Adipocyte (in vitro differentiated cells): ENCODE results near the gene HS6ST1.
"Not testable (repeated sequence)": the region's sequence is repeated elsewhere in the genome, so short reads cannot be mapped to it uniquely, and the experiment has no call there.

Experiments
- DNase-seq: peaks from one replicate; pipeline ENCODE4 v3.0.0-alpha.2; 2015; ENCODE audit warnings: low read depth
- H3K27me3 ChIP-seq: replicated peaks from 2 replicates; pipeline ENCODE4 v1.7.0; 2013; ENCODE audit warnings: mild to moderate bottlenecking, low read length, moderate library complexity; ENCODE audit not compliant: control insufficient read depth, insufficient read depth
- H3K36me3 ChIP-seq: 2 replicates; pipeline ENCODE4 v1.7.0; 2013; ENCODE audit warnings: low read length, mild to moderate bottlenecking, moderate library complexity; ENCODE audit not compliant: control insufficient read depth, insufficient read depth, severe bottlenecking
- H3K4me1 ChIP-seq: 2 replicates; pipeline ENCODE4 v1.7.0; 2013; ENCODE audit warnings: mild to moderate bottlenecking, low read length, moderate library complexity; ENCODE audit not compliant: control insufficient read depth, insufficient read depth
- H3K4me3 ChIP-seq: 2 replicates; pipeline ENCODE4 v1.7.0; 2013; ENCODE audit warnings: mild to moderate bottlenecking, low read length, moderate library complexity
- H3K9ac ChIP-seq: 2 replicates; pipeline ENCODE4 v1.7.0; 2013; ENCODE audit warnings: mild to moderate bottlenecking, low read length, moderate library complexity
- H3K9me3 ChIP-seq: 2 replicates; pipeline ENCODE4 v1.7.0; 2013; ENCODE audit warnings: mild to moderate bottlenecking, low read length, moderate library complexity; ENCODE audit not compliant: control insufficient read depth

Gene HS6ST1

GRCh38 chr2:128264881-128265607 is 53.6 kb downstream of the HS6ST1 start:
- no peak overlapping the region for H3K9ac ChIP-seq
- H3K36me3 ChIP-seq: no peaks in the 10 kb centered on the region
- H3K4me1 ChIP-seq: peaks cover 27% of the 10 kb centered on the region
- no peaks in the 10 kb centered on the region for H3K27me3 ChIP-seq
- no peak for DNase-seq
- no peaks in the 10 kb centered on the region for H3K9me3 ChIP-seq
- H3K4me3 ChIP-seq: no peak overlapping the region

GRCh38 chr2:128263902-128264331 is 54.8 kb downstream of the HS6ST1 start:
- Histone ChIP-seq H3K4me1 (peaks cover 17% of the 10 kb centered on the region), H3K9ac (no peak overlapping the region), H3K4me3 (no peak overlapping the region), H3K36me3 (no peaks in the 10 kb centered on the region), H3K9me3 (no peaks in the 10 kb centered on the region), H3K27me3 (no peaks in the 10 kb centered on the region)
- no peak for DNase-seq

GRCh38 chr2:128262315-128263253 is 56.1 kb downstream of the HS6ST1 start:
- no peak overlapping the region for H3K4me3 ChIP-seq
- no peak for DNase-seq
- H3K36me3 ChIP-seq: no peaks in the 10 kb centered on the region
- H3K4me1 ChIP-seq: peaks cover 17% of the 10 kb centered on the region
- no peaks in the 10 kb centered on the region for H3K27me3 ChIP-seq
- H3K9me3 ChIP-seq: no peaks in the 10 kb centered on the region
- no peak overlapping the region for H3K9ac ChIP-seq

- Histone ChIP-seq H3K9me3 (no peaks in the 10 kb centered on the region), H3K4me3 (peak overlapping the region; percentile 58), H3K36me3 (no peaks in the 10 kb centered on the region), H3K27me3 (no peaks in the 10 kb centered on the region), H3K4me1 (peaks cover 17% of the 10 kb centered on the region), H3K9ac (peak overlapping the region; percentile 81)
- no peak for DNase-seq
Observed at GRCh38 chr2:128261245-128262128, 57.2 kb downstream of the HS6ST1 start.

GRCh38 chr2:128260239-128261138 is 58.2 kb downstream of the HS6ST1 start:
- Histone ChIP-seq H3K4me1 (peaks cover 17% of the 10 kb centered on the region), H3K27me3 (no peaks in the 10 kb centered on the region), H3K9ac (peak overlapping the region; percentile 81), H3K36me3 (no peaks in the 10 kb centered on the region), H3K4me3 (peak overlapping the region; percentile 58), H3K9me3 (no peaks in the 10 kb centered on the region)
- DNase-seq: peak; percentile 90

- DNase-seq: no peak
- Histone ChIP-seq H3K4me3 (no peak overlapping the region), H3K9me3 (no peaks in the 10 kb centered on the region)
Observed at GRCh38 chr2:128259585-128259984, 59.1 kb downstream of the HS6ST1 start.

GRCh38 chr2:128258218-128258617 is 60.5 kb downstream of the HS6ST1 start:
- H3K9me3 ChIP-seq: no peaks in the 10 kb centered on the region
- H3K36me3 ChIP-seq: no peaks in the 10 kb centered on the region
- no peaks in the 10 kb centered on the region for H3K27me3 ChIP-seq
- no peak overlapping the region for H3K4me3 ChIP-seq
- no peak overlapping the region for H3K9ac ChIP-seq
- H3K4me1 ChIP-seq: peaks cover 17% of the 10 kb centered on the region
- no peak for DNase-seq

More at GRCh38 chr2:128259585-128259984, 59.1 kb downstream of the HS6ST1 start:
- no peaks in the 10 kb centered on the region for H3K27me3 ChIP-seq
- no peak overlapping the region for H3K9ac ChIP-seq
- H3K36me3 ChIP-seq: no peaks in the 10 kb centered on the region
- peaks cover 17% of the 10 kb centered on the region for H3K4me1 ChIP-seq

GRCh38 chr2:128252501-128252900 is 66.2 kb downstream of the HS6ST1 start:
- Histone ChIP-seq H3K9me3 (no peaks in the 10 kb centered on the region), H3K36me3 (no peaks in the 10 kb centered on the region), H3K4me3 (no peak overlapping the region), H3K9ac (no peak overlapping the region), H3K4me1 (no peaks in the 10 kb centered on the region), H3K27me3 (no peaks in the 10 kb centered on the region)
- DNase-seq: no peak

GRCh38 chr2:128252086-128252485 is 66.6 kb downstream of the HS6ST1 start:
- not testable (repeated sequence) for H3K9ac ChIP-seq, H3K4me1 ChIP-seq, H3K4me3 ChIP-seq, DNase-seq, H3K27me3 ChIP-seq, H3K36me3 ChIP-seq, H3K9me3 ChIP-seq
